Measurements from ENCODE around the gene UBR3.
"Not testable (repeated sequence)": the region's sequence is repeated elsewhere in the genome, so short reads cannot be mapped to it uniquely, and the experiment has no call there.

The UBR3 gene

DNA sequence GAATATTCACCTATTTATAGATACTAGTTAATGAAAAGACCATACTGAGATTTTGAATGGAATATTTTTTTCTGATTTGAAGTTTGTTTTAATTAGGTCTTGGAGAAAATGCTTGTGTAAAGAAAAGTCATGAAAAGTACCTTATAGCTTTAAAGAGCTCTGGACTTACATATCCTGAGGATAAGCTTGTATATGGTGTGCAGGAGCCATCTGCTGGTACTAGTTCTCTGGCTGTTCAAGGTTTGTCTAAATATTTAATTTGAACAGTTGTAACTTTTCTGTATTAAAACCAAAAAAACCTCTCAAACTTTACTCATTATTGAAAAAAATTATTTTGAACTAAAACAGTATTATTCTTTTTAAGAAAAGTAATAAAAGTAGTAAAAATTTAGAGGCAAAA is 50.1 kb downstream of the UBR3 start:
- DNase-seq (ENCODE audit: low read depth): peak; percentile 8
- TF ChIP-seq, protein P1, sequence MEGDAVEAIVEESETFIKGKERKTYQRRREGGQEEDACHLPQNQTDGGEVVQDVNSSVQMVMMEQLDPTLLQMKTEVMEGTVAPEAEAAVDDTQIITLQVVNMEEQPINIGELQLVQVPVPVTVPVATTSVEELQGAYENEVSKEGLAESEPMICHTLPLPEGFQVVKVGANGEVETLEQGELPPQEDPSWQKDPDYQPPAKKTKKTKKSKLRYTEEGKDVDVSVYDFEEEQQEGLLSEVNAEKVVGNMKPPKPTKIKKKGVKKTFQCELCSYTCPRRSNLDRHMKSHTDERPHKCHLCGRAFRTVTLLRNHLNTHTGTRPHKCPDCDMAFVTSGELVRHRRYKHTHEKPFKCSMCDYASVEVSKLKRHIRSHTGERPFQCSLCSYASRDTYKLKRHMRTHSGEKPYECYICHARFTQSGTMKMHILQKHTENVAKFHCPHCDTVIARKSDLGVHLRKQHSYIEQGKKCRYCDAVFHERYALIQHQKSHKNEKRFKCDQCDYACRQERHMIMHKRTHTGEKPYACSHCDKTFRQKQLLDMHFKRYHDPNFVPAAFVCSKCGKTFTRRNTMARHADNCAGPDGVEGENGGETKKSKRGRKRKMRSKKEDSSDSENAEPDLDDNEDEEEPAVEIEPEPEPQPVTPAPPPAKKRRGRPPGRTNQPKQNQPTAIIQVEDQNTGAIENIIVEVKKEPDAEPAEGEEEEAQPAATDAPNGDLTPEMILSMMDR (IDR thresholded peaks at IDR 0.05; ENCODE audit: insufficient read depth, low read depth, low read length, missing control alignments): no peak
- H3K4me3 ChIP-seq (ENCODE audit: low read depth, low read length): no peak overlapping the region

DNA sequence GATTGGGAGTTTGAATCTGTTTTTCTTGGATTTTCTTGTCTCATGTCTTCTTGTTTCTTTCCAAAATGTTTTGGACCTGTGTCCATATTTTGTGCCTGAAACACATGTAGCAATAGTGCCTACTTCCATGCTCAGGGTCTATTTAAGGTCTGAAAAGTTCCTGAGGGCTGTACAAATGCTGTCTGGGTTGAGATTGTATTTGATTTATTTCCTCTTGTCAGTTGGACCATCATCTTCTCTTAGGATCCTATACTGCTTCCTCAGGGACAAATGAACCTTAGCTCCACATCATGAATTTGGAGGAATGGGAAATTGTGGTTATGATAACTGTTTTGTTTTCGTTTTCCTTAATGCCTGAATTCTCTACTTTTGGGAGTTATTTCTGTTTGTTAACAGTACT is 59.9 kb downstream of the UBR3 start:
- DNase-seq (ENCODE audit: low read depth): no peak
- H3K4me3 ChIP-seq (ENCODE audit: low read depth, low read length): no peak overlapping the region
- TF ChIP-seq, protein P1 (IDR thresholded peaks at IDR 0.05; ENCODE audit: insufficient read depth, low read depth, low read length, missing control alignments): no peak

DNA sequence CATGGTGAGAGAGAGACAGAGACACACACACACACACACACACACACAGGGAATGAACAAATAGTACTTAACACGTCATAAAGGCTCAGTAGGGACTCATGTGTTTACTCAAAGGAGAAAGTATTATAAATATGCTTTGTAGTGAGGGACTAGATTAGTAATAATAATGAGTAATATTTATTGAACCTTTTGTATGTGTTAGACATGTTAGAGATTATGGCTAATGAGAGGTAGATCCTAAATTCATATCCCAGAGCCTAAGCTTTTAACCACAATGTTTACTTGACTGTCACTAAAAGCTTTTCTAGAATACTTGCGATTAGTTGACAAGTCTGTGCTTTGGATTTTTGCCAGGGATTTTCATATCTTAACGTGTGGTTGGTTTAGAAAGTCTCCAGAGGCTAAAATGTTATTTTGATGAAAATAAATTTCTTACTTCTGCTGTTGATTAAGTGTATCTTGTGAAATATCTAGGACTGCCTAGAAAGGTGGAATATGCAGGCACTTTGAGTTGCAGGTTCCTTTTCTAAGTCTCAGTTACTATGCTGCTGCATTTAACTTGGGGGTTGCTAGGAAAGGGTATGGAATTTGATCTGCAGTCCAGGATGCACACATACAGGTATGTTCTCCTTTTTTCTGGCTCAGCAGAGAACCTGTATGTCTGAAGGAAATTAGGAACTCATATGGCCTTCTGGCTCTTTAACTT is 64.5 kb downstream of the UBR3 start:
- no peak overlapping the region for H3K4me3 ChIP-seq (ENCODE audit: low read depth, low read length)
- TF ChIP-seq, protein P1 (IDR thresholded peaks at IDR 0.05; ENCODE audit: insufficient read depth, low read depth, low read length, missing control alignments): no peak
- no peak for DNase-seq (ENCODE audit: low read depth)

DNA sequence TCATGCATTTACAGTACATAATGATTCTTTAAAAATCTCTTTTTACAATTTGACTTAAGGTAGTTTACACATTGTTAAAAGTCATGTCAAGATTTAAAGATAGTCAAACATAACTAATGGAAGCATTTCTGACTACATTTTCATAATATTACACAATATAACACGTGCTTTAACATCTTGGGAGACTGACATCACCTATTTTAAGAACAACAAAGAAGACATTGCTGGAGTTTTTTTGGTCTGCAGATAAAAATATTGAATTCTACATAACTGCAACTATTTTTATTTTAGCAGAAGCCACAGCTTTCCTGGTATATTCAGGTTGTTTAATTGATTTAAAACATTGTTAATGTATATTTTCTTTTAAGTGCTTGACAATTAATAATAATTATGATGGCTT is 65.7 kb downstream of the UBR3 start:
- no peak overlapping the region for H3K4me3 ChIP-seq (ENCODE audit: low read depth, low read length)
- DNase-seq (ENCODE audit: low read depth): no peak
- TF ChIP-seq, protein P1 (IDR thresholded peaks at IDR 0.05; ENCODE audit: insufficient read depth, low read depth, low read length, missing control alignments): no peak

DNA sequence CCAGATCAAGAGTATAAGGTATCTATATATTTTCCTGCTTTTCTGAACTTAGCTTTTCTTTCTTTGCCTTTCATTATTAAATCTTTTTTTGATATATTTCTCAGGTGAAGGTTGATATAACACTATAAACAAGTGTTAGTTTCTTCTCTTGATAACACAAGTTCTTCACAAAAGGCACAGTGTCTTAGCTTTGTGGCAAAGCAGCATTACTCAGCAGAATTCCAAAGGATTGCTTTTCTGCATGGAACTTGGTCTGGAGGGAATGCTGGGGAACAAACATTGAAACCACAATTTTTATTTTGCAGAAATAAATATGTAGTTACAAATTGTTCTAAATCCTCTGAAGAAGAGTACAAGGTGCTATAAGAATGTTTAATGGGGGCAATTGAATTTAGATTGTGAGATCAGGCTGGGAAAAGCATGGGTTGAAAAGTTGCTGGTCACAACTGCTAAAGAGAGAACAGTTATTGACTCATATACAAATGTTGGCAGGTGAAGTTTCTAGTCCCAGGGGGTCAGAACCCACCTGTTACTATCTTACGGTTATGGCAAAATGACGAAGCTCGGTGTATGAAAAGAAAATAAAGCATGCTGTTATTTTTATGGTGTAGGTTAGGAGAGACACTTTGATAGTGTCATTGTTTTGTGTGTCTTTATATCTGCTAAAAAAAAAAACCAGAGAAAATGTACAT is 68.2 kb downstream of the UBR3 start:
- TF ChIP-seq, protein P1 (IDR thresholded peaks at IDR 0.05; ENCODE audit: insufficient read depth, low read depth, low read length, missing control alignments): no peak
- no peak overlapping the region for H3K4me3 ChIP-seq (ENCODE audit: low read depth, low read length)
- no peak for DNase-seq (ENCODE audit: low read depth)

DNA sequence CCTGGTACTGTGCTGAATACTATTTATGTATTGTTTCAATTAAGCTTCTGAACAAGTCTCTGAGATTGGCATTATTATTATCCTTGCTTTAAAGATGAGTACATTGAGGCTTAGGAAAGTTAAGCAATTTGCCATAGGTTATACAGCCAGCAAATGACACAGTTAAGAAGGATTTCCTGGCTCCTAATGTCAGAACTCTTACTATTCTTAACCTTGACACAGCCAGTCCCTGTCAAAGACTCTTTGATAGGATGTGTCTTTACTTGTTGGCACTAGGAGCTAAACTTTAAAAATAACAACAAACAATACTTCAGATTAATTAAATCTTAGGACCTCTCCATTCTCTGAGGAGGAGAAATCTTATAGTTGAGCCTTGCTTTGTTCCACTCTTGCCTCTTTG is 70.6 kb downstream of the UBR3 start:
- TF ChIP-seq, protein P1 (IDR thresholded peaks at IDR 0.05; ENCODE audit: insufficient read depth, low read depth, low read length, missing control alignments): no peak
- no peak for DNase-seq (ENCODE audit: low read depth)
- no peak overlapping the region for H3K4me3 ChIP-seq (ENCODE audit: low read depth, low read length)

DNA sequence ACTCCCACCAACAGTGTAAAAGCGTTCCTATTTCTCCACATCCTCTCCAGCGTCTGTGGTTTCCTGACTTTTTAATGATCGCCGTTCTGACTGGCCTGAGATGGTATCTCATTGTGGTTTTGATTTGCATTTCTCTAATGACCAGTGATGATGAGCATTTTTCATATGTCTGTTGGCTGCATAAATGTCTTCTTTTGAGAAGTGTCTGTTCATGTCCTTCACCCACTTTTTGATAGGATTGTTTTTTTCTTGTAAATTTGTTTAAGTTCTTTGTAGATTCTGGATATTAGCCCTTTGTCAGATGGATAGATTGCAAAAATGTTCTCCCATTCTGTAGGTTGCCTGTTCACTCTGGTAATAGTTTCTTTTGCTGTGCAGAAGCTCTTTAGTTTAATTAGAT is 72.8 kb downstream of the UBR3 start:
- not testable (repeated sequence) for DNase-seq (ENCODE audit: low read depth); H3K4me3 ChIP-seq (ENCODE audit: low read depth, low read length)
